Thoracic aorta (tissue), 2 donors: ENCODE data around the gene KCTD6. TPM values are rescaled to one million over a fixed set of nuclear protein-coding genes. Genes with fewer than 3 reads are reported as not detected.

Experiments used
- ATAC-seq: fragments of 150-250 bp; one replicate; pipeline ENCODE4 v1.8.0; 2017; ENCODE audit warnings: low read depth; ENCODE audit not compliant: insufficient number of reproducible peaks, low FRiP score
- DNase-seq: peaks from one replicate; pipeline ENCODE4 v3.0.0-alpha.2; 2020; ENCODE audit warnings: low spot score
- H3K27ac ChIP-seq, 2 donors: fragments of 200-600 bp; sonication (generic); 1 replicate in 1 of 2; 2 replicates in 1 of 2; pipeline ENCODE4 v1.5.1; 2016; ENCODE audit warnings: mild to moderate bottlenecking in 2 of 2, moderate library complexity in 2 of 2
- H3K27me3 ChIP-seq: fragments of 200-600 bp; sonication (generic); replicated peaks from 2 replicates; pipeline ENCODE4 v1.6.0; 2016; ENCODE audit warnings: mild to moderate bottlenecking; ENCODE audit not compliant: insufficient read depth
- H3K36me3 ChIP-seq: fragments of 200-600 bp; sonication (generic); one replicate; pipeline ENCODE4 v1.5.1; 2016
- H3K4me1 ChIP-seq, 2 donors: fragments of 200-600 bp; sonication (generic); 1 replicate in 1 of 2; 2 replicates in 1 of 2; pipeline versions ENCODE4 v1.5.1 to v1.6.0; 2016; ENCODE audit warnings: low read depth in 2 of 2, mild to moderate bottlenecking in 1 of 2; ENCODE audit not compliant: control insufficient read depth in 1 of 2
- H3K4me3 ChIP-seq: fragments of 200-600 bp; sonication (generic); 2 replicates; pipeline ENCODE4 v1.5.1; 2016; ENCODE audit warnings: mild to moderate bottlenecking
- H3K9me3 ChIP-seq: fragments of 200-600 bp; sonication (generic); 2 replicates; pipeline ENCODE4 v1.5.1; 2016
- CTCF ChIP-seq: fragments of 200-600 bp; sonication (generic); IDR thresholded peaks from one replicate; pipeline ENCODE4 v1.5.1; 2019; ENCODE audit warnings: antibody characterized with exemption
- total RNA-seq, 2 donors: library from RNA; depleted of rRNA; stranded (reverse); fragments of >200 nt; gene quantifications; one replicate each; pipeline versions ENCODE4 v1.1.0 to v1.2.3, GENCODE V29; 2016

The KCTD6 gene
- total RNA-seq, 2 donors from 2014 or later: 14.5 to 28.6 TPM

GRCh38 chr3:58487140-58487886 is 4.6 kb upstream of the KCTD6 start:
- TF ChIP-seq CTCF: no peak
- Histone ChIP-seq H3K27ac (no peak overlapping the region), H3K36me3 (no peaks in the 10 kb centered on the region), H3K4me3 (peak overlapping the region; percentile 44), H3K9me3 (no peaks in the 10 kb centered on the region), H3K4me1 (peaks cover 8 to 17% of the 10 kb centered on the region in 2 donors), H3K27me3 (no peaks in the 10 kb centered on the region)
- ATAC-seq: peak; percentile 25
- no peak for DNase-seq

- ATAC-seq: no peak
- no peak for TF ChIP-seq CTCF
- H3K4me1 ChIP-seq: peaks cover 20 to 31% of the 10 kb centered on the region in 2 donors
Measured at GRCh38 chr3:58488967-58489366, 2.9 kb upstream of the KCTD6 start.

DNA sequence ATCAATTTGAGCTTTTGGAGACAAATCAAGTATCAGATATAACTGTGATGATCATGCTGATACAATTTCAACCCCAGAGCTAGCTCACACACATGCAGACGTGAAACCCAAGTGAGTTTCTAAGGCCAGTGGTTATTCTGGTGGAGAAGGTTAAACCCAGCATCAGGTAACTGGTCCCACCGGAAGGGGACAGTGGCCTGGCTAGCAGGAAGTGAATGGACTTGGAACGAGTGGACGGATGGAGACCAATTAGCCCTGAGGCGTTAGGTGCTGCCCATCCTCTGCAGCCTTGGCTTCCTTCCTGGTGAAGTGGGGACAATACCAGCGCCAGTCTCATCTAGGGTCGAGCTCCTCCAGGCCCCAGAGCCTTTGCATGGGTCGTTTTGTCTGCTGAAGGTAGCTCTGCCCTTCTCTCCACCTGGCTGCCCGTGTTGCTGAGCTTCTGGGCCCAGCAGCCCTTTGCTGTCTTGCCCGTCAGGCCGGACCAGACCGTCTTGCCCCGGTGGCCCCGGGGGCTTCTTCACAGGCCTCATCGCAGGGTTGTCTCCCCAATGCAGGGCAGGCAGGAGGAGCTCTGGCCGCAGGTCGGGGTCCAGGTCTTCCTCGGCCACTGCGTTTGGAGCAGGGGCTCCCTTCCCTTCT is 915 bp upstream of the KCTD6 start:
- no peaks in the 10 kb centered on the region for H3K9me3 ChIP-seq
- H3K36me3 ChIP-seq: no peaks in the 10 kb centered on the region
- ATAC-seq (no peak), DNase-seq (no peak)
- H3K4me1 ChIP-seq: peaks cover 27 to 46% of the 10 kb centered on the region in 2 donors
- H3K27me3 ChIP-seq: no peaks in the 10 kb centered on the region
- TF ChIP-seq CTCF: no peak
- peak overlapping the region; percentile 81 for H3K4me3 ChIP-seq
- peak overlapping the region; percentile 74 for H3K27ac ChIP-seq

More at GRCh38 chr3:58488967-58489366, 2.9 kb upstream of the KCTD6 start:
- H3K36me3 ChIP-seq: no peaks in the 10 kb centered on the region
- H3K27me3 ChIP-seq: no peaks in the 10 kb centered on the region
- no peaks in the 10 kb centered on the region for H3K9me3 ChIP-seq
- H3K27ac ChIP-seq: no peak overlapping the region
- H3K4me3 ChIP-seq: no peak overlapping the region
- no peak for DNase-seq

DNA sequence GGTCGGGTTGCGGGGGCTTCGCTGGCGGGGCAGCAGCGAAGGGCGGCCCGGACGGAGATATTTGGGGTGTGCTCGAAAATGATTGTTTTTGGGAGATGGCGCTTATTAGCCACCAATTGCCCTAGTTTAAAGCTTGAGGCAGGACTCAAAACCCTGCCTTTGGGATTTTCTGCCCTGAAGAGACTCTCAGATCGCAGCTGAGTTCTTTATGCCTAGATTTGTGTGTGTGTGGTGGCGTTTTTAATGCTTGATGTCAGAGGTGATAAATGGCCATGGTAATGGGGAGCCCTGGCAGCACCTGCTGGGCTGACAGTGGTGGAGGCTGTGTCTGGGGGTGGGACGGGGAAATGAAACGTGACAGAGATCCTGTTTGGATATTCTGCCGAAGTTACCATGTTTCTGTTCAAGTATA is 604 bp downstream of the KCTD6 start:
- no peak for DNase-seq
- ATAC-seq: no peak
- Histone ChIP-seq H3K27ac (peak overlapping the region; percentile 27 to 70), H3K4me3 (peak overlapping the region; percentile 90), H3K4me1 (peaks cover 22 to 53% of the 10 kb centered on the region in 2 donors), H3K9me3 (no peaks in the 10 kb centered on the region), H3K27me3 (no peaks in the 10 kb centered on the region), H3K36me3 (no peaks in the 10 kb centered on the region)
- no peak for TF ChIP-seq CTCF

GRCh38 chr3:58494107-58494506 is 2.2 kb downstream of the KCTD6 start:
- no peak for ATAC-seq
- no peaks in the 10 kb centered on the region for H3K27me3 ChIP-seq
- H3K4me1 ChIP-seq: peaks cover 26 to 55% of the 10 kb centered on the region in 2 donors
- H3K9me3 ChIP-seq: no peaks in the 10 kb centered on the region
- no peak for TF ChIP-seq CTCF
- no peak overlapping the region for H3K27ac ChIP-seq
- no peaks in the 10 kb centered on the region for H3K36me3 ChIP-seq
- H3K4me3 ChIP-seq: no peak overlapping the region
- DNase-seq: no peak
